Large intestine (tissue), 3 donors: ENCODE measurements around the gene VSTM4. TPM values are rescaled to one million over a fixed set of nuclear protein-coding genes. Genes with fewer than 3 reads are reported as not detected.
A peak's percentile ranks its signal among the peaks of the same experiment; 100 is the strongest.

Source experiments
- DNase-seq, 2 donors: peaks; one replicate each; pipeline versions ENCODE4 v3.0.0 to v3.0.0-alpha.2; 2013
- H3K27ac ChIP-seq: one replicate; pipeline ENCODE4 v1.5.1; 2013; ENCODE audit warnings: low read length
- H3K27me3 ChIP-seq: 2 replicates; pipeline ENCODE4 v1.6.1; 2013; ENCODE audit warnings: low read length; ENCODE audit not compliant: control insufficient read depth, insufficient read depth
- H3K36me3 ChIP-seq: 2 replicates; pipeline ENCODE4 v1.6.1; 2013; ENCODE audit warnings: low read length; ENCODE audit not compliant: control insufficient read depth, insufficient read depth
- H3K4me1 ChIP-seq: one replicate; pipeline ENCODE4 v1.6.1; 2013; ENCODE audit warnings: low read length; ENCODE audit not compliant: control insufficient read depth, insufficient read depth
- H3K4me3 ChIP-seq: one replicate; pipeline ENCODE4 v1.5.1; 2013; ENCODE audit warnings: low read length
- H3K9me3 ChIP-seq: one replicate; pipeline ENCODE4 v1.6.1; 2013; ENCODE audit warnings: mild to moderate bottlenecking, low read depth, low read length, moderate library complexity; ENCODE audit not compliant: control insufficient read depth
- WGBS: methylation state at CpG from one replicate; pipeline ENCODE4 v1.1.5; 2013; ENCODE audit warnings: low lambda C conversion rate; ENCODE audit not compliant: insufficient coverage; 5-methylcytosine and 5-hydroxymethylcytosine counted together
- polyA plus RNA-seq: library from polyadenylated mRNA; unstranded; fragments of 120-200 nt; gene quantifications from one replicate; pipeline ENCODE4 v1.2.1, GENCODE V29; 2013

Gene VSTM4
- polyA plus RNA-seq, 1 donor, result 10.2 TPM

- no peak for DNase-seq
- no peaks in the 10 kb centered on the region for H3K9me3 ChIP-seq
- WGBS, result no CpG with 5 or more reads among the region's 13 CpGs
- no peak overlapping the region for H3K4me3 ChIP-seq
- no peak overlapping the region for H3K27ac ChIP-seq
- no peaks in the 10 kb centered on the region for H3K36me3 ChIP-seq
- no peaks in the 10 kb centered on the region for H3K27me3 ChIP-seq
- H3K4me1 ChIP-seq, result peaks cover 40% of the 10 kb centered on the region
Measured at GRCh38 chr10:49000437-49001398, 114.6 kb downstream of the VSTM4 start.

GRCh38 chr10:48999346-48999745, 116.0 kb downstream of the VSTM4 start:
- no peaks in the 10 kb centered on the region for H3K27me3 ChIP-seq
- H3K4me3 ChIP-seq, result no peak overlapping the region
- H3K36me3 ChIP-seq, result no peaks in the 10 kb centered on the region
- peak in 1 of 2 donors; percentile 62 for DNase-seq
- WGBS, result no CpG with 5 or more reads among the region's 2 CpGs
- no peaks in the 10 kb centered on the region for H3K9me3 ChIP-seq
- H3K27ac ChIP-seq, result peak overlapping the region; percentile 29
- H3K4me1 ChIP-seq, result peaks cover 40% of the 10 kb centered on the region

- WGBS, result no CpG with 5 or more reads among the region's 3 CpGs
- Histone ChIP-seq H3K4me1 (peaks cover 28% of the 10 kb centered on the region), H3K4me3 (no peak overlapping the region), H3K27ac (no peak overlapping the region), H3K9me3 (no peaks in the 10 kb centered on the region), H3K27me3 (no peaks in the 10 kb centered on the region), H3K36me3 (no peaks in the 10 kb centered on the region)
- DNase-seq, result peak; percentile 61 to 72
Measured at GRCh38 chr10:48996329-48996728, 119.0 kb downstream of the VSTM4 start.

- no peak overlapping the region for H3K27ac ChIP-seq
- peaks cover 3% of the 10 kb centered on the region for H3K4me1 ChIP-seq
- DNase-seq, result no peak
- no CpG with 5 or more reads among the region's 5 CpGs for WGBS
- no peaks in the 10 kb centered on the region for H3K9me3 ChIP-seq
- no peaks in the 10 kb centered on the region for H3K36me3 ChIP-seq
- H3K27me3 ChIP-seq, result no peaks in the 10 kb centered on the region
- no peak overlapping the region for H3K4me3 ChIP-seq
Measured at GRCh38 chr10:48993627-48994026, 121.7 kb downstream of the VSTM4 start.

- Histone ChIP-seq H3K36me3 (no peaks in the 10 kb centered on the region), H3K4me1 (no peaks in the 10 kb centered on the region), H3K27me3 (no peaks in the 10 kb centered on the region), H3K9me3 (no peaks in the 10 kb centered on the region), H3K4me3 (no peak overlapping the region), H3K27ac (no peak overlapping the region)
- DNase-seq, result no peak
- no CpG with 5 or more reads among the region's 1 CpG for WGBS
Measured at GRCh38 chr10:48990226-48990625, 125.1 kb downstream of the VSTM4 start.

- no peaks in the 10 kb centered on the region for H3K27me3 ChIP-seq
- no peak overlapping the region for H3K27ac ChIP-seq
- H3K4me1 ChIP-seq, result no peaks in the 10 kb centered on the region
- H3K4me3 ChIP-seq, result no peak overlapping the region
- no CpG with 5 or more reads among the region's 7 CpGs for WGBS
- no peak for DNase-seq
- H3K9me3 ChIP-seq, result no peaks in the 10 kb centered on the region
- no peaks in the 10 kb centered on the region for H3K36me3 ChIP-seq
Measured at GRCh38 chr10:48985621-48986158, 129.6 kb downstream of the VSTM4 start.

- Histone ChIP-seq H3K27ac (no peak overlapping the region), H3K4me1 (no peaks in the 10 kb centered on the region), H3K27me3 (no peaks in the 10 kb centered on the region), H3K9me3 (no peaks in the 10 kb centered on the region), H3K4me3 (no peak overlapping the region), H3K36me3 (no peaks in the 10 kb centered on the region)
- WGBS, result no CpG with 5 or more reads among the region's 5 CpGs
- no peak for DNase-seq
Measured at GRCh38 chr10:48983648-48984351, 131.5 kb downstream of the VSTM4 start.

- no peak overlapping the region for H3K27ac ChIP-seq
- no peaks in the 10 kb centered on the region for H3K36me3 ChIP-seq
- no peaks in the 10 kb centered on the region for H3K27me3 ChIP-seq
- WGBS, result no CpG with 5 or more reads among the region's 5 CpGs
- H3K4me1 ChIP-seq, result no peaks in the 10 kb centered on the region
- no peaks in the 10 kb centered on the region for H3K9me3 ChIP-seq
- no peak for DNase-seq
- no peak overlapping the region for H3K4me3 ChIP-seq
Measured at GRCh38 chr10:48982584-48982983, 132.7 kb downstream of the VSTM4 start.

- Histone ChIP-seq H3K4me1 (no peaks in the 10 kb centered on the region), H3K27me3 (no peaks in the 10 kb centered on the region), H3K36me3 (no peaks in the 10 kb centered on the region), H3K27ac (no peak overlapping the region), H3K9me3 (no peaks in the 10 kb centered on the region), H3K4me3 (no peak overlapping the region)
- 0% methylated on average over 1 of the region's 12 CpGs for WGBS
- DNase-seq, result peak; percentile 26 to 38
Measured at GRCh38 chr10:48981310-48981907, 133.9 kb downstream of the VSTM4 start.

- no peaks in the 10 kb centered on the region for H3K36me3 ChIP-seq
- no peak for DNase-seq
- H3K4me3 ChIP-seq, result no peak overlapping the region
- no CpG with 5 or more reads among the region's 5 CpGs for WGBS
- no peaks in the 10 kb centered on the region for H3K4me1 ChIP-seq
- no peak overlapping the region for H3K27ac ChIP-seq
- no peaks in the 10 kb centered on the region for H3K27me3 ChIP-seq
- H3K9me3 ChIP-seq, result no peaks in the 10 kb centered on the region
Measured at GRCh38 chr10:48978318-48978717, 137.0 kb downstream of the VSTM4 start.
